Thymus (tissue), 11 donors: ENCODE measurements around the gene CHAC1. TPM values are rescaled to one million over a fixed set of nuclear protein-coding genes. Genes with fewer than 3 reads are reported as not detected.
A peak's percentile ranks its signal among the peaks of the same experiment; 100 is the strongest.

ENCODE experiments used
- DNase-seq, 9 donors: peaks; one replicate each; pipeline ENCODE4 v3.0.0-alpha.2; 2013; ENCODE audit warnings: low spot score in 9 of 9, low read depth in 6 of 9, missing footprints in 1 of 9
- H3K27ac ChIP-seq, 2 donors: one replicate each; pipeline ENCODE4 v1.5.1; 2013; ENCODE audit warnings: control low read depth in 1 of 2, low read depth in 1 of 2, low read length in 1 of 2, mild to moderate bottlenecking in 1 of 2, moderate library complexity in 1 of 2
- H3K27me3 ChIP-seq, 2 donors: one replicate each; pipeline ENCODE4 v1.5.1; 2013; ENCODE audit warnings: low read length in 1 of 2; ENCODE audit not compliant: control insufficient read depth in 2 of 2, insufficient read depth in 1 of 2
- H3K36me3 ChIP-seq, 2 donors: one replicate each; pipeline ENCODE4 v1.5.1; 2013; ENCODE audit warnings: low read length in 1 of 2, mild to moderate bottlenecking in 1 of 2, moderate library complexity in 1 of 2; ENCODE audit not compliant: control insufficient read depth in 2 of 2, insufficient read depth in 2 of 2
- H3K4me1 ChIP-seq, 2 donors: one replicate each; pipeline ENCODE4 v1.5.1; 2013; ENCODE audit warnings: low read length in 2 of 2; ENCODE audit not compliant: control insufficient read depth in 2 of 2, insufficient read depth in 2 of 2
- H3K4me3 ChIP-seq, 2 donors: one replicate each; pipeline ENCODE4 v1.5.1; 2013; ENCODE audit warnings: low read length in 2 of 2, control low read depth in 1 of 2, mild to moderate bottlenecking in 1 of 2
- H3K9me3 ChIP-seq, 2 donors: one replicate each; pipeline ENCODE4 v1.5.1; 2013; ENCODE audit warnings: low read length in 1 of 2, mild to moderate bottlenecking in 1 of 2; ENCODE audit not compliant: control insufficient read depth in 2 of 2, insufficient read depth in 1 of 2
- WGBS: extraction: QIAGEN DNeasy Blood & Tissue Kit; methylation state at CpG from one replicate; pipeline ENCODE4 v1.1.7; 2013; 5-methylcytosine and 5-hydroxymethylcytosine counted together
- polyA plus RNA-seq: library from polyadenylated mRNA; stranded (reverse); fragments of 200-250 nt; gene quantifications from one replicate; pipeline ENCODE4 v1.2.3, GENCODE V29; 2013
- total RNA-seq: library from RNA; stranded (reverse); fragments of 120-200 nt; gene quantifications from one replicate; pipeline ENCODE4 v1.2.4, GENCODE V29; 2013
- donor health status: healthy.

Gene CHAC1
- total and polyA plus RNA-seq, 2 donors, result 0.47 to 1.9 TPM

GRCh38 chr15:40934457-40934856 is 18.8 kb upstream of the CHAC1 start:
- no peaks in the 10 kb centered on the region for H3K36me3 ChIP-seq
- H3K4me1 ChIP-seq, result peaks cover 27 to 51% of the 10 kb centered on the region in 2 donors
- peaks cover 0 to 4% of the 10 kb centered on the region in 2 donors for H3K9me3 ChIP-seq
- peaks cover 23 to 28% of the 10 kb centered on the region in 2 donors for H3K27me3 ChIP-seq
- H3K4me3 ChIP-seq, result no peak overlapping the region
- H3K27ac ChIP-seq, result no peak overlapping the region
- DNase-seq, result no peak
- 94% methylated on average over 6 of the region's 6 CpGs for WGBS

- DNase-seq, result no peak
- Histone ChIP-seq H3K36me3 (no peaks in the 10 kb centered on the region), H3K4me3 (no peak overlapping the region), H3K27me3 (peaks cover 5 to 19% of the 10 kb centered on the region in 2 donors), H3K27ac (no peak overlapping the region), H3K4me1 (peaks cover 19 to 51% of the 10 kb centered on the region in 2 donors), H3K9me3 (peaks cover 0 to 4% of the 10 kb centered on the region in 2 donors)
- WGBS, result 96% methylated on average over 31 of the region's 31 CpGs
Measured at GRCh38 chr15:40936234-40936708, 17.0 kb upstream of the CHAC1 start.

GRCh38 chr15:40936709-40937666 is 16.3 kb upstream of the CHAC1 start:
- WGBS, result 95% methylated on average over 15 of the region's 15 CpGs
- H3K36me3 ChIP-seq, result no peaks in the 10 kb centered on the region
- H3K27me3 ChIP-seq, result peaks cover 3 to 14% of the 10 kb centered on the region in 2 donors
- no peak overlapping the region for H3K4me3 ChIP-seq
- H3K4me1 ChIP-seq, result peaks cover 20 to 47% of the 10 kb centered on the region in 2 donors
- H3K27ac ChIP-seq, result no peak overlapping the region
- H3K9me3 ChIP-seq, result peaks cover 0 to 4% of the 10 kb centered on the region in 2 donors
- no peak for DNase-seq

- no peak overlapping the region for H3K27ac ChIP-seq
- no peak overlapping the region for H3K4me3 ChIP-seq
- peaks cover 0 to 17% of the 10 kb centered on the region in 2 donors for H3K27me3 ChIP-seq
- no peak for DNase-seq
- peaks cover 0 to 1% of the 10 kb centered on the region in 2 donors for H3K9me3 ChIP-seq
- no peaks in the 10 kb centered on the region for H3K36me3 ChIP-seq
- H3K4me1 ChIP-seq, result peaks cover 17 to 47% of the 10 kb centered on the region in 2 donors
- 91% methylated on average over 19 of the region's 19 CpGs for WGBS
Measured at GRCh38 chr15:40937762-40938535, 15.3 kb upstream of the CHAC1 start.

- peaks cover 0 to 17% of the 10 kb centered on the region in 2 donors for H3K27me3 ChIP-seq
- H3K4me1 ChIP-seq, result peaks cover 16 to 47% of the 10 kb centered on the region in 2 donors
- no peak overlapping the region for H3K4me3 ChIP-seq
- no peaks in the 10 kb centered on the region for H3K9me3 ChIP-seq
- no peaks in the 10 kb centered on the region for H3K36me3 ChIP-seq
- no peak for DNase-seq
- WGBS, result 94% methylated on average over 6 of the region's 6 CpGs
- no peak overlapping the region for H3K27ac ChIP-seq
Measured at GRCh38 chr15:40938536-40938870, 14.8 kb upstream of the CHAC1 start.

GRCh38 chr15:40940296-40940801 is 12.9 kb upstream of the CHAC1 start:
- peaks cover 0 to 17% of the 10 kb centered on the region in 2 donors for H3K27me3 ChIP-seq
- no peaks in the 10 kb centered on the region for H3K36me3 ChIP-seq
- DNase-seq, result peak in 2 of 9 donors; percentile 28 to 34
- H3K4me3 ChIP-seq, result no peak overlapping the region
- H3K4me1 ChIP-seq, result peaks cover 14 to 46% of the 10 kb centered on the region in 2 donors
- H3K9me3 ChIP-seq, result no peaks in the 10 kb centered on the region
- peak overlapping the region; percentile 50 to 56 for H3K27ac ChIP-seq
- 12% methylated on average over 15 of the region's 15 CpGs for WGBS

GRCh38 chr15:40941068-40941527 is 12.2 kb upstream of the CHAC1 start:
- Histone ChIP-seq H3K36me3 (no peaks in the 10 kb centered on the region), H3K27me3 (peaks cover 0 to 17% of the 10 kb centered on the region in 2 donors), H3K4me1 (peaks cover 14 to 46% of the 10 kb centered on the region in 2 donors), H3K9me3 (no peaks in the 10 kb centered on the region), H3K27ac (peak overlapping the region; percentile 41 to 67), H3K4me3 (peak overlapping the region in 1 of 2 donors; percentile 63)
- 59% methylated on average over 7 of the region's 7 CpGs for WGBS
- DNase-seq, result no peak

GRCh38 chr15:40941528-40942336 is 11.5 kb upstream of the CHAC1 start:
- WGBS, result 1% methylated on average over 92 of the region's 92 CpGs
- H3K27ac ChIP-seq, result peak overlapping the region; percentile 55 to 67
- H3K36me3 ChIP-seq, result no peaks in the 10 kb centered on the region
- peak overlapping the region; percentile 63 to 69 for H3K4me3 ChIP-seq
- peaks cover 0 to 17% of the 10 kb centered on the region in 2 donors for H3K27me3 ChIP-seq
- no peaks in the 10 kb centered on the region for H3K9me3 ChIP-seq
- DNase-seq, result peak in 4 of 9 donors; percentile 49 to 77 (median 62)
- peaks cover 14 to 46% of the 10 kb centered on the region in 2 donors for H3K4me1 ChIP-seq
